NCI-H2029 treated with DMSO at 0.1 percent for 48 hours (cell line): ENCODE measurements around the gene PTGER4.
"Not testable (repeated sequence)": the region's sequence is repeated elsewhere in the genome, so short reads cannot be mapped to it uniquely, and the experiment has no call there.

Source experiments
- DNase-seq: peaks from one replicate; lab custom pipeline; 2025; lab: John Stamatoyannopoulos, UW

PTGER4 gene

GRCh38 chr5:40679913-40680681 lies at the start of gene PTGER4:
Gene PTGER4, plus strand, starts transcription at chr5:40679915. Its CDS starts 1,079 bp downstream, at chr5:40680994.
- no peak for DNase-seq

- no peak for DNase-seq
These were observed 49.6 kb upstream of the PTGER4 start for GRCh38 chr5:40630126-40630525.

DNA sequence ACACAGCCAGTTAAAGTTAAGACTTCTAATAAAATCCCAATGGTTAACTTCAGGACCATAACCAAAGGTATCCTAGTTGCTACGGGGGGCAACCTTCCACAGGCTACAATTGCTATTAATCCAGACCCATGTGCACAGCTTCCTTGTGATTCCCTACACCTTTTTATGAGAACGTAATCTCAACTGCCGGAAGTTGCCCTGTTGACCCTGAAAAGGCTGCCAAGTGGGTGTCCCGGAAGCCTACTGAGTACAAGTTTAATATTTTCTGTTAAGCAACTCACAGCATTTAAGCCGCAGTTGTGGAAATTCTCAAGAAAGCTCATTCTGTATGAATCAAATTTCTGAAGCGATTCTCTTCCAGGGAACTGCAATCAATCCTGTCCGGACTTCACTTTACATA lies 48.5 kb upstream of the PTGER4 start:
- DNase-seq, result no peak

GRCh38 chr5:40634154-40634553 lies 45.6 kb upstream of the PTGER4 start:
- no peak for DNase-seq

DNA sequence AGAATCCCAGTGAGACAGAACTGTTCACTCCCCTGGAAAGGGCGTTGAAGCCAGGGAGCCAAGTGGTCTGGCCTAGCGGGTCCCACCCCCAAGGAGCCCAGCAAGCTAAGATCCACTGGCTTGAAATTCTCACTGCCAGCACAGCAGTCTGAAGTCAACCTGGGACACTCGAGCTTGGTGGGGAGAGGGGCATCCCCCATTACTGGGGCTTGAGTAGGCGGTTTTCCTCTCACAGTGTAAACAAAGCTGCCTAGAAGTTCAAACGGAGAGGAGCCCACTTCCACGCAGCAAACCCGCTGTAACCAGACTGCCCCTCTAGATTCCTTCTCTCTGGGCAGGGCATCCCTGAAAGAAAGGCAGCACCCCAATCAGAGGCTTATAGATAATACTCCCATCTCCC lies 45.1 kb upstream of the PTGER4 start:
- no peak for DNase-seq

DNA sequence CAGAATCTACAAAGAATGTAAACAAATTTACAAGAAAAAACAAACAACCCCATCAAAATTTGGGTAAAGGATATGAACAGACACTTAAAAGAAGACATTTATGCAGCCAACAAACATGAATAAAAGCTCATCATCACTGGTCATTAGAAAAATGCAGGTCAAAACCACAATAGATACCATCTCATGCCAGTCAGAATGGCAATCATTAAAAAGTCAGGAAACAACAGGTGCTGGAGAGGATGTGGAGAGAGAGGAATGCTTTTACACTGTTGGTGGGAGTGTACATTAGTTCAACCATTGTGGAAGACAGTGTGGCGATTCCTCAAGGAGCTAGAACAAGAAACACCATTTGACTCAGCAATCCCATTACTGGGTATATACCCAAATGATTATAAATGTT lies 40.2 kb upstream of the PTGER4 start:
- DNase-seq, result not testable (repeated sequence)

DNA sequence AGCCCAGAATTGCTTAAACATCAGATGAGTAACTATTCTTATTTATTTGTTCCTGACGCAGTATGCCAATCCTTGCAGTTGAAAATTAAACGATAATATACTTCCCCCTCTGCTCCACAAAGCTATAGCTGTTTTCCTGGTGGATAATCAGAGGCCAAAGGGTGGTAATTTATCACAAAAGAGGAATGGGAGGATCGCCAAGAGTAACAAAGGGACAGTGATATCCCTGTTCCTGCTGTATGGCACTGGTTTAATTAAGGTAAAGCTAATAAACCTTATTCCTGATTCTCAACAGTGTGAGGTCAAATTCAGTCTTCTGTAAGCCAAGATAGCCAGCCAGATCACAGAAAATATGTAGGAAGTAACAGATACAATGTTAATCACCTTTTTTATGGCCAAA lies 33.4 kb upstream of the PTGER4 start:
- no peak for DNase-seq

GRCh38 chr5:40648150-40648549 lies 31.6 kb upstream of the PTGER4 start:
- DNase-seq, result no peak

- no peak for DNase-seq
These were observed 30.2 kb upstream of the PTGER4 start for GRCh38 chr5:40649463-40650030.

DNA sequence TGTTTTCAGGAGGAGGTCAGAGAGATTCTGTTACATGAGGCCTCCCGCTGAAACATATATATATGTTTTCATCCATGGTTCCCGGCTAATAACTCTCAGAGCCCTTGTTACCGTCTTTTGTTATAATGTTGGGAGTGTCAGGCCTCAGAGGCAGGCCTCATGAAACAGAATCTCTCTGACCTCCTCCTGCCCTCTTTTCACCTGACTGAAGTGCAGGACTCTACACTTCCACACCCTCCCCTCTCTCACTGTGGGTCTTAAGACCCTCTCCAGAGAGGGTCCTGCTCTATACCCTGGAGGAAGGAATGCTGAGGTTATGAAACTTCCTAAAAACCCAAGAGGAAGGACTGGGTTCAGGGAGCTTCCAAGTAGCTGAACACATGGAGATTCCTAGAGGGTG lies 28.5 kb upstream of the PTGER4 start:
- DNase-seq, result no peak

- DNase-seq, result no peak
These were observed 27.1 kb upstream of the PTGER4 start for GRCh38 chr5:40652441-40653220.

- DNase-seq, result no peak
These were observed 26.3 kb upstream of the PTGER4 start for GRCh38 chr5:40653221-40654022.

DNA sequence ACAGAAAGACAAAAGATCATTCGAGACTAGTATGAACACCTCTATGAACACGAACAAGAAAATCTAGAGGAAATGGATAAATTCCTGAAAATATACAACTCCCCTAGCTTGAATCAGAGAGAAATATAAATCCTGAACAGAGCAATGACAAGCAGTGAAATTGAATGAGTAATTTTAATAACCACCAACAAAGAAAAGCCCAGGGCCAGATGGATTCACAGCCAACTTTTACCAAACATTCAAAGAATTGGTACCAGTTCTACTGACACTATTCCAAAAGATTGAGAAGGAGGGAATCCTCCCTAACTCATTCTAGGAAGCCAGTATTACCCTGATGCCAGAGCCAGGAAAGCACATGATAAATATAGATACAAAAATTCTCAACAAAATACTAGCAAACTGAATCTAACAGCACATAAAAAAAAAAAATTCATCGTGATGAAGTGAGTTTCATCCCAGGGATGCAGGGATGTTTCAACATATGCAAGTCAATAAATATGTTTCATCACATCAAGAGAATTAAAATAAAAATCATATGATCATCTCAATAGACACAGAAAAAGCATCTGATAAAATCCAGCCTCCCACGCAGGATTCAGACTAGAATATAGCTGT lies 25.2 kb upstream of the PTGER4 start:
- DNase-seq, result no peak

GRCh38 chr5:40655138-40655537 lies 24.6 kb upstream of the PTGER4 start:
- no peak for DNase-seq

DNA sequence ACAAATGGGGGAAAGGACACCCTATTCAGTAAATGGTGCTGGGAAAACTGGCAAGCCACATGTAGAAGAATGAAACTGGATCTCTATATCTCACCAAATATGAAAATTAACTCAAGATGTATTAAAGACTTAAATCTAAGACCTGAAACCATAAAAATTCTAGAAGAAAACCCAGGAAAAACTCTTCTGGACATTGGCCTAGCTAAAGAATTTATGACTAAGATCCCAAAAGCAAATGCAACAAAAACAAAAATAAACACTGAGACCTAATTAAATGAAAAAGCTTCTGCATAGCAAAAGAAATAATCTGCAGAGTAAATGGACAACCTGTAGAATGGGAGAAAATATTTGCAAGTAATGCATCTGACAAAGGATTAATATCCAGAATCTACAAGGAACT lies 23.6 kb upstream of the PTGER4 start:
- not testable (repeated sequence) for DNase-seq

DNA sequence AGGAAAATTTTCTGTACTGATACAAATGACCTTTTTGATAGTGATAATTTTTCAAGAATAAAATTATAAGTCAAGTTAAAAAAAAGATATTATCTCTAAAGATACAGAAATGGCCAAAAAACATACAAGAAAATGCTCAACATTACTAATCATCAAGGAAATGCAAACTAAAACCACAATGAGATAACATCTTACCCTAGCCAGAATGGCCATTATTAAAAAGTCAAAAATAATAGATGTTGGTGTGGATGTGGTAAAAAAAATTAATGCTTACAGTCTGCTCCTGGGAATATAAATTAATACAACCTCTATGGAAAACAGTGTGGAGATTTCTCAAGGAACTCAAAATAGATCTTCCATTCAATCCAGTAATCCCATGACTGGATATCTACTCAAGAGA lies 22.9 kb upstream of the PTGER4 start:
- no peak for DNase-seq

- no peak for DNase-seq
These were observed 19.0 kb upstream of the PTGER4 start for GRCh38 chr5:40660751-40661150.

GRCh38 chr5:40665635-40666298 lies 13.9 kb upstream of the PTGER4 start:
- DNase-seq, result no peak

DNA sequence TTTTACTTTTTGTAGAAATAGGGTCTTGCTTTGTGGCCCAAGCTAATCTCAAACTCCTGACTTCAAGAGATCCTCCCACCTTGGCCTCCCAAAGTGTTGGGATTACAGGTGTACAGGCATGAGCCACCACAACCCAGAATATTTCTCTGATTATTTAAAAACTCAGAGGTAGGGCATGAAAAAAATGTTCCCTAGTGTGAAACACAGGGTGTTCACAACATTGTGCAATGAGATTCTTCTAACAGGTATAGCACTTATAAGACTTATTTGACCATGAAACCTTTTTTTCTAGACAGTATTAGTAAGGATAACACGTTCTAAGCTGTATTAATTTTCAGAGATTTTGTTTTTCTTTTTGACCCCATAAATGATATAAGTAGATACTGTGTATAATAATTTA lies 13.1 kb upstream of the PTGER4 start:
- no peak for DNase-seq

- no peak for DNase-seq
These were observed 12.5 kb upstream of the PTGER4 start for GRCh38 chr5:40667161-40667663.
